GM12801 (cell line): ENCODE data around the gene DOCK4.

Experiments
- CTCF ChIP-seq: IDR thresholded peaks from one replicate; pipeline ENCODE4 v1.5.1; 2011; ENCODE audit warnings: control low read depth; ENCODE audit not compliant: insufficient read length; ENCODE audit errors: extremely low read depth

Gene DOCK4

GRCh38 chr7:111877931-111878330 lies 328.3 kb downstream of the DOCK4 start:
- TF ChIP-seq CTCF: no peak

- no peak for TF ChIP-seq CTCF
These were observed 332.1 kb downstream of the DOCK4 start for GRCh38 chr7:111873963-111874690.

GRCh38 chr7:111873326-111873646 lies 332.9 kb downstream of the DOCK4 start:
- no peak for TF ChIP-seq CTCF

- no peak for TF ChIP-seq CTCF
These were observed 333.5 kb downstream of the DOCK4 start for GRCh38 chr7:111872450-111873325.

- TF ChIP-seq CTCF: no peak
These were observed 334.9 kb downstream of the DOCK4 start for GRCh38 chr7:111871283-111871682.

- no peak for TF ChIP-seq CTCF
These were observed 336.9 kb downstream of the DOCK4 start for GRCh38 chr7:111869280-111869679.

- no peak for TF ChIP-seq CTCF
These were observed 338.8 kb downstream of the DOCK4 start for GRCh38 chr7:111867348-111867931.
